ENCODE measurements around the gene DEFB131A. TPM values are rescaled to one million over a fixed set of nuclear protein-coding genes. Genes with fewer than 3 reads are reported as not detected.
"Not testable (repeated sequence)": the region's sequence is repeated elsewhere in the genome, so short reads cannot be mapped to it uniquely, and the experiment has no call there.

Gene DEFB131A
- total RNA-seq, 1 experiment from 2014 or later: not detected

DNA sequence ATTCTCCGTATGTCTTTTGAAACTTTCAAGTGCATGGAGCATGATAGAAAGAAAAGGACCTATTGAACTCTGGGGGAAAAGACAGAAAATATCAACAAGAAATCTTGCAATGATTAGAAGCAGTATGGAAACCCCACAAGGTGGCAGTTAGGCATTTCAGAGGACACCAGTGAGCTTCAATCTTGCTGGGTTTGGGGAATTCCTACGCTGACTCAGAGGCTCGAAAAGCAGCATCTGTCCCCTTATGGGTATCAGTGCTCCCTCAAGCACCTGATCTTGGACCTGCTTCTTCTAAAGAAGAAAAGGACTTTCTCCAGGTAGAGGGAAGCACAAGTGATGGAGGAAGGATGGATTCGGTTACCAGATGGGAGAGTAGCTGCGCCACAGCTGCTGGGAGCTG lies 10.8 kb downstream of the DEFB131A start:
- H3K9me3 ChIP-seq (ENCODE audit: control insufficient read depth, low read depth, low read length); H4K20me1 ChIP-seq (ENCODE audit: control insufficient read depth, insufficient read depth, insufficient read length); H3K56ac ChIP-seq (ENCODE audit: insufficient read length, low read depth, low read length); H3K27me3 Mint-ChIP-seq (ENCODE audit: low read depth); H4K8ac ChIP-seq (replicated peaks; ENCODE audit: insufficient read length, low read depth, low read length); H3K9ac ChIP-seq (ENCODE audit: extremely low read depth, insufficient read length, low read length); H3K23ac ChIP-seq (ENCODE audit: insufficient read length, low read depth, low read length); H3K4me2 ChIP-seq (ENCODE audit: insufficient read depth, insufficient read length, low read length); H2BK5ac ChIP-seq (ENCODE audit: insufficient read length, low read length); H2AFZ ChIP-seq (ENCODE audit: low read length); H3K79me2 ChIP-seq (ENCODE audit: insufficient read depth, low read length); H2AK5ac ChIP-seq (ENCODE audit: insufficient read length, low read length); H3K36me3 Mint-ChIP-seq (ENCODE audit: insufficient read depth in 1 of 3, low read depth in 3 of 3); H4K91ac ChIP-seq (ENCODE audit: insufficient read length, low read depth, low read length); H3K14ac ChIP-seq (ENCODE audit: insufficient read depth, low read length); H3K27ac Mint-ChIP-seq; H3K4me1 ChIP-seq (ENCODE audit: insufficient read depth, low read length); DNase-seq; H2BK120ac ChIP-seq (ENCODE audit: low read depth, low read length, poor library complexity, severe bottlenecking); H2BK12ac ChIP-seq (ENCODE audit: insufficient read length, low read depth, low read length); H2BK20ac ChIP-seq (ENCODE audit: low read depth, low read length, poor library complexity, severe bottlenecking); H3T11ph ChIP-seq (ENCODE audit: low read length); H3K4ac ChIP-seq (ENCODE audit: low read depth, low read length); H2BK15ac ChIP-seq (ENCODE audit: low read depth, low read length); H3K4me3 Mint-ChIP-seq; H3K23me2 ChIP-seq (ENCODE audit: insufficient read length, low read depth, low read length, poor library complexity, severe bottlenecking); H4K5ac ChIP-seq (ENCODE audit: insufficient read length, low read depth, low read length); H3K4me1 Mint-ChIP-seq; H3K79me1 ChIP-seq (ENCODE audit: insufficient read depth, low read depth, low read length, poor library complexity, severe bottlenecking); H3K27ac ChIP-seq (ENCODE audit: insufficient read length, low read depth, low read length); H3K27me3 ChIP-seq (ENCODE audit: insufficient read depth, low read length); H3K18ac ChIP-seq (ENCODE audit: insufficient read length, low read depth, low read length): not testable (repeated sequence)
- peaks cover 43 to 52% of the 10 kb centered on the region in 2 experiments for H3K9me3 Mint-ChIP-seq
- no CpG with 5 or more reads among the region's 5 CpGs for WGBS (ENCODE audit: extremely low coverage, insufficient read length, low lambda C conversion rate)

DNA sequence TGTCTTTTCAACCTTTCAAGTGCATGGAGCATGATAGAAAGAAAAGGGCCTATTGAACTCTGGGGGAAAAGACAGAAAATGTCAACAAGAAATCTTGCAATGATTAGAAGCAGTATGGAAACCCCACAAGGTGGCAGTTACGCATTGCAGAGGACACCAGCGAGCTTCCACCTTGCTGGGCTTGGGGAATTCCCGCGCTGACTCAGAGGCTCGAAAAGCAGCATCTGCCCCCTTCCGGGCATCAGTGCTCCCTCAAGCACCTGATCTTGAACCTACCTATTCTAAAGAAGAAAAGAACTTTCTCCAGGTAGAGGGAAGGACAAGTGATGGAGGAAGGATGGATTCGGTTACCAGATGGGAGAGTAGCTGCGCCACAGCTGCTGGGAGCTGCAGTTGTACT lies 35.3 kb downstream of the DEFB131A start:
- H3K9ac ChIP-seq (ENCODE audit: extremely low read depth, insufficient read length, low read length); H3K14ac ChIP-seq (ENCODE audit: insufficient read depth, low read length); H3K27me3 ChIP-seq (ENCODE audit: insufficient read depth, low read length); H3K79me1 ChIP-seq (ENCODE audit: insufficient read depth, low read depth, low read length, poor library complexity, severe bottlenecking); H3K23ac ChIP-seq (ENCODE audit: insufficient read length, low read depth, low read length); H2BK20ac ChIP-seq (ENCODE audit: low read depth, low read length, poor library complexity, severe bottlenecking); H4K91ac ChIP-seq (ENCODE audit: insufficient read length, low read depth, low read length); H3K27me3 Mint-ChIP-seq (ENCODE audit: low read depth); H2BK5ac ChIP-seq (ENCODE audit: insufficient read length, low read length); H3K27ac Mint-ChIP-seq; H3K4ac ChIP-seq (ENCODE audit: low read depth, low read length); H3K4me2 ChIP-seq (ENCODE audit: insufficient read depth, insufficient read length, low read length); H3T11ph ChIP-seq (ENCODE audit: low read length); H3K9me3 ChIP-seq (ENCODE audit: control insufficient read depth, low read depth, low read length); H2AK5ac ChIP-seq (ENCODE audit: insufficient read length, low read length); H3K4me1 ChIP-seq (ENCODE audit: insufficient read depth, low read length); H2BK12ac ChIP-seq (ENCODE audit: insufficient read length, low read depth, low read length); H4K20me1 ChIP-seq (ENCODE audit: control insufficient read depth, insufficient read depth, insufficient read length); H2BK15ac ChIP-seq (ENCODE audit: low read depth, low read length); H4K5ac ChIP-seq (ENCODE audit: insufficient read length, low read depth, low read length); H2BK120ac ChIP-seq (ENCODE audit: low read depth, low read length, poor library complexity, severe bottlenecking); H4K8ac ChIP-seq (replicated peaks; ENCODE audit: insufficient read length, low read depth, low read length); H3K18ac ChIP-seq (ENCODE audit: insufficient read length, low read depth, low read length); H2AFZ ChIP-seq (ENCODE audit: low read length); H3K4me1 Mint-ChIP-seq; H3K4me3 Mint-ChIP-seq; DNase-seq; H3K27ac ChIP-seq (ENCODE audit: insufficient read length, low read depth, low read length); H3K23me2 ChIP-seq (ENCODE audit: insufficient read length, low read depth, low read length, poor library complexity, severe bottlenecking); H3K36me3 Mint-ChIP-seq (ENCODE audit: insufficient read depth in 1 of 3, low read depth in 3 of 3); H3K56ac ChIP-seq (ENCODE audit: insufficient read length, low read depth, low read length); H3K79me2 ChIP-seq (ENCODE audit: insufficient read depth, low read length): not testable (repeated sequence)
- H3K9me3 Mint-ChIP-seq: peaks cover 4 to 33% of the 10 kb centered on the region in 2 experiments
- no CpG with 5 or more reads among the region's 8 CpGs for WGBS (ENCODE audit: extremely low coverage, insufficient read length, low lambda C conversion rate)
